A549 treated with CpdA at 1 μM for 4 hours (cell line): ENCODE measurements around the gene MS4A2. TPM values are rescaled to one million over a fixed set of nuclear protein-coding genes. Genes with fewer than 3 reads are reported as not detected.

Source experiments
- total RNA-seq: library from RNA; stranded (reverse); fragments of 200-300 nt; extraction: Qiagen RNA extraction; gene quantifications from 5 replicates; pipeline ENCODE4 v1.2.3, GENCODE V29; 2022; ENCODE audit warnings: low read depth

Gene MS4A2
- total RNA-seq = not detected in 5 replicates

GRCh38 chr11:60088364-60088763 lies at the start of gene MS4A2:
MS4A2 (plus strand) TSS chr11:60088664; CDS start chr11:60088766, 102 bp downstream.

GRCh38 chr11:60040109-60040508 lies 48.4 kb upstream of the MS4A2 start, which contains the start of gene OOSP2:
OOSP2 (plus strand) TSS chr11:60040409; CDS start chr11:60040460, 51 bp downstream.

GRCh38 chr11:60056349-60056969 lies 32.0 kb upstream of the MS4A2 start, which contains the start of gene MS4A3:
MS4A3 (plus strand) TSS chr11:60056665; CDS start chr11:60061161, 4,496 bp downstream.

Other genes with a start within 250 kb of the MS4A2 start
- not detected in 5 replicates for gene CBLIF, start 243.2 kb upstream of the MS4A2 start, total RNA-seq
- gene TCN1, start 222.2 kb upstream of the MS4A2 start, total RNA-seq = 0.19 to 0.57 TPM (median 0.29 TPM) in 4 of 5 replicates, not detected in the other
- gene OOSP3, start 209.9 kb upstream of the MS4A2 start, total RNA-seq = 0.17 TPM in 1 of 5 replicates, not detected in the others
- gene OOSP1, start 150.2 kb upstream of the MS4A2 start, total RNA-seq = not detected in 5 replicates
- gene OOSP4A, start 124.6 kb upstream of the MS4A2 start, total RNA-seq = not detected in 5 replicates
- not detected in 5 replicates for gene OOSP4B, start 71.5 kb upstream of the MS4A2 start, total RNA-seq
- not detected in 5 replicates for gene OOSP2, start 48.3 kb upstream of the MS4A2 start, total RNA-seq
- gene MS4A3, start 32.0 kb upstream of the MS4A2 start, total RNA-seq = not detected in 5 replicates
- not detected in 5 replicates for gene MS4A6A, start 94.4 kb downstream of the MS4A2 start, total RNA-seq
- gene MS4A4E, start 154.5 kb downstream of the MS4A2 start, total RNA-seq = not detected in 5 replicates
- not detected in 5 replicates for gene MS4A4A, start 192.0 kb downstream of the MS4A2 start, total RNA-seq
- gene MS4A6E, start 238.6 kb downstream of the MS4A2 start, total RNA-seq = not detected in 5 replicates